HG03135 (cell line): ENCODE results near the gene SPINDOC.
"Not testable (repeated sequence)": the region's sequence is repeated elsewhere in the genome, so short reads cannot be mapped to it uniquely, and the experiment has no call there.

Experiments used
- ATAC-seq: cut with Tn5 transposase; IDR thresholded peaks from one replicate; pipeline ENCODE4 v1.9.1; 2021; ENCODE audit warnings: mild to moderate bottlenecking, moderate library complexity; ENCODE audit not compliant: unreplicated experiment

The SPINDOC gene

GRCh38 chr11:63851364-63851763 lies 38.1 kb downstream of the SPINDOC start:
- no peak for ATAC-seq

GRCh38 chr11:63853476-63853875 lies 40.2 kb downstream of the SPINDOC start:
- ATAC-seq, result no peak

GRCh38 chr11:63854696-63855095 lies 41.4 kb downstream of the SPINDOC start:
- no peak for ATAC-seq

- no peak for ATAC-seq
Measured at GRCh38 chr11:63855975-63856374, 42.7 kb downstream of the SPINDOC start.

GRCh38 chr11:63858628-63859550 lies 45.6 kb downstream of the SPINDOC start:
- no peak for ATAC-seq

GRCh38 chr11:63862923-63863322 lies 49.7 kb downstream of the SPINDOC start:
- no peak for ATAC-seq

GRCh38 chr11:63863620-63864019 lies 50.4 kb downstream of the SPINDOC start:
- not testable (repeated sequence) for ATAC-seq

GRCh38 chr11:63866211-63866610 lies 53.0 kb downstream of the SPINDOC start:
- no peak for ATAC-seq

- ATAC-seq, result no peak
Measured at GRCh38 chr11:63867511-63867910, 54.3 kb downstream of the SPINDOC start.

- ATAC-seq, result no peak
Measured at GRCh38 chr11:63868399-63869064, 55.3 kb downstream of the SPINDOC start.

- no peak for ATAC-seq
Measured at GRCh38 chr11:63869171-63869591, 55.9 kb downstream of the SPINDOC start.

GRCh38 chr11:63869683-63870082 lies 56.4 kb downstream of the SPINDOC start:
- ATAC-seq, result no peak

- no peak for ATAC-seq
Measured at GRCh38 chr11:63870351-63871140, 57.3 kb downstream of the SPINDOC start.

- peak; percentile 89 for ATAC-seq
Measured at GRCh38 chr11:63871962-63872799, 58.9 kb downstream of the SPINDOC start.

- ATAC-seq, result no peak
Measured at GRCh38 chr11:63872800-63873197, 59.5 kb downstream of the SPINDOC start.

GRCh38 chr11:63873311-63873710 lies 60.1 kb downstream of the SPINDOC start:
- no peak for ATAC-seq

GRCh38 chr11:63874511-63874910 lies 61.3 kb downstream of the SPINDOC start:
- no peak for ATAC-seq

GRCh38 chr11:63875506-63876065 lies 62.3 kb downstream of the SPINDOC start:
- ATAC-seq, result no peak

GRCh38 chr11:63876616-63877015 lies 63.4 kb downstream of the SPINDOC start:
- no peak for ATAC-seq
